GM20000 (cell line): Measurements from ENCODE around the gene PIGH.
"Not testable (repeated sequence)": the region's sequence is repeated elsewhere in the genome, so short reads cannot be mapped to it uniquely, and the experiment has no call there.

Experiments used
- DNase-seq: peaks from one replicate; pipeline ENCODE4 v3.0.0; 2012; ENCODE audit warnings: low spot score
- CTCF ChIP-seq: IDR thresholded peaks from 2 replicates; pipeline ENCODE4 v1.5.1; 2012; ENCODE audit warnings: mild to moderate bottlenecking, control low read depth; ENCODE audit errors: extremely low read depth, missing control alignments

PIGH gene

GRCh38 chr14:67549734-67550133 is 50.3 kb downstream of the PIGH start:
- DNase-seq = no peak
- TF ChIP-seq CTCF = no peak

GRCh38 chr14:67547224-67547780 is 52.8 kb downstream of the PIGH start:
- no peak for TF ChIP-seq CTCF
- no peak for DNase-seq

- no peak for DNase-seq
- TF ChIP-seq CTCF = no peak
These were observed 55.5 kb downstream of the PIGH start for GRCh38 chr14:67544590-67544989.

GRCh38 chr14:67542620-67543019 is 57.4 kb downstream of the PIGH start:
- not testable (repeated sequence) for DNase-seq

GRCh38 chr14:67541448-67542387 is 58.4 kb downstream of the PIGH start:
- no peak for TF ChIP-seq CTCF

More at GRCh38 chr14:67541448-67542387, 58.4 kb downstream of the PIGH start:
- DNase-seq = no peak
